ENCODE results near the gene CFAP100. TPM values are rescaled to one million over a fixed set of nuclear protein-coding genes. Genes with fewer than 3 reads are reported as not detected.
A peak's percentile ranks its signal among the peaks of the same experiment; 100 is the strongest.

Gene CFAP100
- total RNA-seq, 5 donors from 2014 or later (not counting 1 experiment from before 2014, with no cell fraction given) = not detected

- DNase-seq = peak in 1 of 35 experiments; percentile 3
- H3K9me3 Mint-ChIP-seq = no peaks in the 10 kb centered on the region
- H3K36me3 Mint-ChIP-seq = peaks cover 50% of the 10 kb centered on the region
- Histone ChIP-seq H3K27ac (ENCODE audit: low read length) (no peak overlapping the region), H3K36me3 (ENCODE audit: control insufficient read depth in 2 of 2, extremely low read depth in 1 of 2, insufficient read depth in 1 of 2, low read length in 1 of 2) (peaks cover 15 to 62% of the 10 kb centered on the region in 2 donors), H3K4me3 (ENCODE audit: control insufficient read depth in 1 of 2, extremely low read depth in 1 of 2, low read length in 1 of 2) (no peak overlapping the region), H3K4me1 (ENCODE audit: control insufficient read depth in 1 of 2, extremely low read depth in 1 of 2, insufficient read depth in 2 of 2, low read length in 2 of 2) (no peaks in the 10 kb centered on the region), H3K27me3 (replicated peaks in 1 of 2; ENCODE audit: control insufficient read depth in 2 of 2, extremely low read depth in 1 of 2, insufficient read depth in 2 of 2, low read length in 1 of 2) (no peaks in the 10 kb centered on the region), H3K9me3 (no peaks in the 10 kb centered on the region)
- POLR2A ChIA-PET = no interaction called here
- 98% methylated on average over 10 of the region's 15 CpGs for WGBS (ENCODE audit: insufficient coverage)
- H3K4me3 Mint-ChIP-seq = no peak overlapping the region
- no peak overlapping the region for H3K27ac Mint-ChIP-seq
- no peak for ATAC-seq (replicated peaks in 1 of 4)
- CTCF ChIA-PET = interaction anchor here in 1 of 2 donors (0.7 kb wide), 1 partner anchor 575 kb away, joined by 3 read pairs; no protein-coding TSS in a partner anchor
- no peaks in the 10 kb centered on the region for H3K27me3 Mint-ChIP-seq
- no peaks in the 10 kb centered on the region for H3K4me1 Mint-ChIP-seq
Measured at GRCh38 chr3:126439346-126439967, 44.7 kb downstream of the CFAP100 start.

- Histone ChIP-seq H3K4me3 (ENCODE audit: control insufficient read depth in 1 of 2, extremely low read depth in 1 of 2, low read length in 1 of 2) (no peak overlapping the region), H3K27me3 (replicated peaks in 1 of 2; ENCODE audit: control insufficient read depth in 2 of 2, extremely low read depth in 1 of 2, insufficient read depth in 2 of 2, low read length in 1 of 2) (no peaks in the 10 kb centered on the region), H3K27ac (ENCODE audit: low read length) (no peak overlapping the region), H3K9me3 (no peaks in the 10 kb centered on the region), H3K36me3 (ENCODE audit: control insufficient read depth in 2 of 2, extremely low read depth in 1 of 2, insufficient read depth in 1 of 2, low read length in 1 of 2) (peaks cover 12 to 58% of the 10 kb centered on the region in 2 donors), H3K4me1 (ENCODE audit: control insufficient read depth in 1 of 2, extremely low read depth in 1 of 2, insufficient read depth in 2 of 2, low read length in 2 of 2) (no peaks in the 10 kb centered on the region)
- ATAC-seq (replicated peaks in 1 of 4) = no peak
- Mint-ChIP-seq H3K9me3 (no peaks in the 10 kb centered on the region), H3K27me3 (no peaks in the 10 kb centered on the region), H3K4me1 (no peaks in the 10 kb centered on the region), H3K36me3 (peaks cover 44% of the 10 kb centered on the region), H3K4me3 (no peak overlapping the region), H3K27ac (peak overlapping the region in 1 of 2 donors; percentile 44)
- POLR2A ChIA-PET = no interaction called here
- WGBS (ENCODE audit: insufficient coverage) = 99% methylated on average over 10 of the region's 12 CpGs
- DNase-seq = peak in 1 of 35 experiments; percentile 3
- CTCF ChIA-PET = no interaction called here
Measured at GRCh38 chr3:126439968-126440708, 45.4 kb downstream of the CFAP100 start.

- ATAC-seq (replicated peaks in 1 of 4) = no peak
- Mint-ChIP-seq H3K36me3 (peaks cover 43% of the 10 kb centered on the region), H3K9me3 (no peaks in the 10 kb centered on the region), H3K27me3 (no peaks in the 10 kb centered on the region), H3K4me3 (no peak overlapping the region), H3K4me1 (peaks cover 0 to under 1% (median 0%) of the 10 kb centered on the region in 3 donors), H3K27ac (no peak overlapping the region)
- WGBS (ENCODE audit: insufficient coverage) = 97% methylated on average over 3 of the region's 9 CpGs
- Histone ChIP-seq H3K4me3 (ENCODE audit: control insufficient read depth in 1 of 2, extremely low read depth in 1 of 2, low read length in 1 of 2) (no peak overlapping the region), H3K27ac (ENCODE audit: low read length) (no peak overlapping the region), H3K9me3 (no peaks in the 10 kb centered on the region), H3K4me1 (ENCODE audit: control insufficient read depth in 1 of 2, extremely low read depth in 1 of 2, insufficient read depth in 2 of 2, low read length in 2 of 2) (no peaks in the 10 kb centered on the region), H3K36me3 (ENCODE audit: control insufficient read depth in 2 of 2, extremely low read depth in 1 of 2, insufficient read depth in 1 of 2, low read length in 1 of 2) (peaks cover 12 to 52% of the 10 kb centered on the region in 2 donors), H3K27me3 (replicated peaks in 1 of 2; ENCODE audit: control insufficient read depth in 2 of 2, extremely low read depth in 1 of 2, insufficient read depth in 2 of 2, low read length in 1 of 2) (no peaks in the 10 kb centered on the region)
- CTCF ChIA-PET = no interaction called here
- POLR2A ChIA-PET = no interaction called here
- no peak for DNase-seq
Measured at GRCh38 chr3:126440709-126440995, 45.9 kb downstream of the CFAP100 start.

GRCh38 chr3:126441256-126441880 lies 46.7 kb downstream of the CFAP100 start:
- ATAC-seq (replicated peaks in 1 of 4) (no peak), DNase-seq (peak in 1 of 35 experiments; percentile 2)
- Mint-ChIP-seq H3K4me3 (no peak overlapping the region), H3K27me3 (no peaks in the 10 kb centered on the region), H3K36me3 (peaks cover 49% of the 10 kb centered on the region), H3K27ac (no peak overlapping the region), H3K4me1 (peaks cover 0 to 6% (median 0%) of the 10 kb centered on the region in 3 donors), H3K9me3 (no peaks in the 10 kb centered on the region)
- Histone ChIP-seq H3K27ac (ENCODE audit: low read length) (no peak overlapping the region), H3K27me3 (replicated peaks in 1 of 2; ENCODE audit: control insufficient read depth in 2 of 2, extremely low read depth in 1 of 2, insufficient read depth in 2 of 2, low read length in 1 of 2) (no peaks in the 10 kb centered on the region), H3K36me3 (ENCODE audit: control insufficient read depth in 2 of 2, extremely low read depth in 1 of 2, insufficient read depth in 1 of 2, low read length in 1 of 2) (peaks cover 12 to 48% of the 10 kb centered on the region in 2 donors), H3K9me3 (no peaks in the 10 kb centered on the region), H3K4me1 (ENCODE audit: control insufficient read depth in 1 of 2, extremely low read depth in 1 of 2, insufficient read depth in 2 of 2, low read length in 2 of 2) (no peaks in the 10 kb centered on the region), H3K4me3 (ENCODE audit: control insufficient read depth in 1 of 2, extremely low read depth in 1 of 2, low read length in 1 of 2) (no peak overlapping the region)
- ChIA-PET CTCF (no interaction called here), POLR2A (interaction anchor here in 1 of 2 donors (0.6 kb wide), 1 partner anchor 36 kb away, joined by 3 read pairs; no protein-coding TSS in a partner anchor)
- WGBS (ENCODE audit: insufficient coverage) = 99% methylated on average over 15 of the region's 20 CpGs

GRCh38 chr3:126442094-126442855 lies 47.6 kb downstream of the CFAP100 start:
- no peak overlapping the region for H3K27ac ChIP-seq (ENCODE audit: low read length)
- peaks cover 12 to 39% of the 10 kb centered on the region in 2 donors for H3K36me3 ChIP-seq (ENCODE audit: control insufficient read depth in 2 of 2, extremely low read depth in 1 of 2, insufficient read depth in 1 of 2, low read length in 1 of 2)
- no peaks in the 10 kb centered on the region for H3K4me1 ChIP-seq (ENCODE audit: control insufficient read depth in 1 of 2, extremely low read depth in 1 of 2, insufficient read depth in 2 of 2, low read length in 2 of 2)
- H3K27ac Mint-ChIP-seq = no peak overlapping the region
- peaks cover 0 to 6% (median 0%) of the 10 kb centered on the region in 3 donors for H3K4me1 Mint-ChIP-seq
- DNase-seq (no peak), ATAC-seq (replicated peaks in 1 of 4) (no peak)
- no peaks in the 10 kb centered on the region for H3K27me3 ChIP-seq (replicated peaks in 1 of 2; ENCODE audit: control insufficient read depth in 2 of 2, extremely low read depth in 1 of 2, insufficient read depth in 2 of 2, low read length in 1 of 2)
- POLR2A ChIA-PET = interaction anchor here in 1 of 2 donors (0.6 kb wide), 1 partner anchor 37 kb away, joined by 3 read pairs; no protein-coding TSS in a partner anchor
- H3K9me3 Mint-ChIP-seq = no peaks in the 10 kb centered on the region
- no peak overlapping the region for H3K4me3 Mint-ChIP-seq
- H3K27me3 Mint-ChIP-seq = no peaks in the 10 kb centered on the region
- no peak overlapping the region for H3K4me3 ChIP-seq (ENCODE audit: control insufficient read depth in 1 of 2, extremely low read depth in 1 of 2, low read length in 1 of 2)
- no peaks in the 10 kb centered on the region for H3K9me3 ChIP-seq
- CTCF ChIA-PET = no interaction called here
- 96% methylated on average over 7 of the region's 13 CpGs for WGBS (ENCODE audit: insufficient coverage)
- peaks cover 44% of the 10 kb centered on the region for H3K36me3 Mint-ChIP-seq

GRCh38 chr3:126442856-126443242 lies 48.1 kb downstream of the CFAP100 start:
- WGBS (ENCODE audit: insufficient coverage) = 100% methylated on average over 3 of the region's 3 CpGs
- Mint-ChIP-seq H3K36me3 (peaks cover 38% of the 10 kb centered on the region), H3K9me3 (no peaks in the 10 kb centered on the region), H3K4me3 (no peak overlapping the region), H3K27ac (no peak overlapping the region), H3K27me3 (no peaks in the 10 kb centered on the region), H3K4me1 (peaks cover 0 to 6% (median 0%) of the 10 kb centered on the region in 3 donors)
- Histone ChIP-seq H3K27me3 (replicated peaks in 1 of 2; ENCODE audit: control insufficient read depth in 2 of 2, extremely low read depth in 1 of 2, insufficient read depth in 2 of 2, low read length in 1 of 2) (no peaks in the 10 kb centered on the region), H3K4me3 (ENCODE audit: control insufficient read depth in 1 of 2, extremely low read depth in 1 of 2, low read length in 1 of 2) (no peak overlapping the region), H3K9me3 (no peaks in the 10 kb centered on the region), H3K27ac (ENCODE audit: low read length) (no peak overlapping the region), H3K36me3 (ENCODE audit: control insufficient read depth in 2 of 2, extremely low read depth in 1 of 2, insufficient read depth in 1 of 2, low read length in 1 of 2) (peaks cover 10 to 38% of the 10 kb centered on the region in 2 donors), H3K4me1 (ENCODE audit: control insufficient read depth in 1 of 2, extremely low read depth in 1 of 2, insufficient read depth in 2 of 2, low read length in 2 of 2) (no peaks in the 10 kb centered on the region)
- DNase-seq = peak in 1 of 35 experiments; percentile 3
- ATAC-seq (replicated peaks in 1 of 4) = no peak
- ChIA-PET CTCF (no interaction called here), POLR2A (no interaction called here)
